Measurements from ENCODE around the gene ACOT8. TPM values are rescaled to one million over a fixed set of nuclear protein-coding genes. Genes with fewer than 3 reads are reported as not detected.

ACOT8 gene
- total and polyA plus RNA-seq, 4 experiments from 2014 or later, result 30.6 to 54.3 (median 35.7) TPM

DNA sequence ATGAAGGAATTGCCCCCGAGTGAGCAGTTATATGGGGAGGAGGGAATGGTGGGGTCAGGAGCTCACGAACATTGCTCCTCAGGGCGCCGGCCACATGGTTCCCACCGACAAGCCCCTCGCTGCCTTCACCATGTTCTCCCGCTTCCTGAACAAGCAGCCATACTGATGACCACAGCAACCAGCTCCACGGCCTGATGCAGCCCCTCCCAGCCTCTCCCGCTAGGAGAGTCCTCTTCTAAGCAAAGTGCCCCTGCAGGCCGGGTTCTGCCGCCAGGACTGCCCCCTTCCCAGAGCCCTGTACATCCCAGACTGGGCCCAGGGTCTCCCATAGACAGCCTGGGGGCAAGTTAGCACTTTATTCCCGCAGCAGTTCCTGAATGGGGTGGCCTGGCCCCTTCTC lies 41.1 kb upstream of the ACOT8 start:
- H3K4me1 Mint-ChIP-seq, result peaks cover 2 to 14% (median 8%) of the 10 kb centered on the region in 4 donors
- no peak overlapping the region for H3K4me3 Mint-ChIP-seq
- Histone ChIP-seq H3K9me3 (ENCODE audit: control insufficient read depth in 1 of 2, low read length in 2 of 2) (no peaks in the 10 kb centered on the region), H3K36me3 (ENCODE audit: insufficient read depth, low read length) (peaks cover 20% of the 10 kb centered on the region), H3K27ac (ENCODE audit: low read depth, low read length) (no peak overlapping the region), H3K4me3 (ENCODE audit: low read length in 2 of 2) (no peak overlapping the region), H3K4me1 (ENCODE audit: insufficient read depth, low read length) (peaks cover 10% of the 10 kb centered on the region), H3K27me3 (ENCODE audit: insufficient read depth, low read length) (no peaks in the 10 kb centered on the region)
- no peak for DNase-seq
- no peaks in the 10 kb centered on the region for H3K27me3 Mint-ChIP-seq
- CTCF ChIA-PET (ENCODE audit: partially characterized antibody), result no interaction called here
- H3K36me3 Mint-ChIP-seq, result peaks cover 4 to 28% of the 10 kb centered on the region in 2 donors
- peaks cover 0 to 2% (median 0%) of the 10 kb centered on the region in 8 donors for H3K9me3 Mint-ChIP-seq
- H3K27ac Mint-ChIP-seq, result no peak overlapping the region
- POLR2A ChIA-PET (ENCODE audit: partially characterized antibody), result interaction anchor here (1.9 kb wide), 1 partner anchor 17 kb away, joined by 7 read pairs; the partner anchor contains the start of gene ZSWIM1
- intact Hi-C loops (cut with micrococcal nuclease), result no loop called here

DNA sequence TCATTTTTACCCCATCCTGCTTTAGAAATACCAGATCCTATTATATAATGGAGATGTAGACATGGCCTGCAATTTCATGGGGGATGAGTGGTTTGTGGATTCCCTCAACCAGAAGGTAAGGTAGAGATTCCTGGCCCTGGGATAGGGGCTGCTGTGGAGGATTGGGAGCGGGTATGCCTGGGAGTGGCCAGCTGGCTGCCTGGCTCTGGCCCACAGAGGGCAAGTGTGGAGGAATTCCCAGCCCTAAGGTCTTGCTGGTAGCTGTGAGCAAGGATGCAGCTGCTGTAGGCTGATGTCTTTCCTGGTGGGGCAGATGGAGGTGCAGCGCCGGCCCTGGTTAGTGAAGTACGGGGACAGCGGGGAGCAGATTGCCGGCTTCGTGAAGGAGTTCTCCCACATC lies 40.5 kb upstream of the ACOT8 start:
- H3K36me3 Mint-ChIP-seq, result peaks cover 4 to 30% of the 10 kb centered on the region in 2 donors
- H3K27ac Mint-ChIP-seq, result peak overlapping the region in 1 of 7 donors; percentile 60
- H3K27me3 Mint-ChIP-seq, result no peaks in the 10 kb centered on the region

DNA sequence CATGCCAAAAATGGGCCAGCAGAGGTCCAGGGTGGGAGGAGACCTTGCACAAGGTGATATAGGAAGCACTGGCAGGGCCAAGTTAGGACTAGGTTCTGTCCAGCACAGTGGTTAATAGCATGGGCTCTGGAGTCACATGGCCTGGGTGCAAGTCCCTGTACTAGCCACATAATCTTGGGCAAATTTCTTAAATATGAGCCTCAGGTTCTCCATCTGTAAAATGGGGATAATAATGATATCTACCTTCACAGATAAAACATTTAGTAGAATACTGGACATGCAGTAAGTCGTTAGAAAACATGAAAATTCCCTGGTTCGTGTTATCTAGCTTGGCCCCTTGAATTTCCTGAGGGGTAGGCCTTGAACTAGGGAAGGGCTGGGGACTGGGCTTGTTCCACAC lies 40.1 kb upstream of the ACOT8 start:
- H3K27ac ChIP-seq (ENCODE audit: low read depth, low read length), result no peak overlapping the region
- H3K4me3 ChIP-seq (ENCODE audit: low read length in 2 of 2), result no peak overlapping the region
- intact Hi-C loops (cut with micrococcal nuclease), result no loop called here
- DNase-seq, result no peak
- Mint-ChIP-seq H3K4me1 (peaks cover 11 to 24% (median 17%) of the 10 kb centered on the region in 4 donors), H3K27ac (no peak overlapping the region), H3K27me3 (no peaks in the 10 kb centered on the region), H3K9me3 (peaks cover 0 to 2% (median 0%) of the 10 kb centered on the region in 8 donors), H3K4me3 (no peak overlapping the region), H3K36me3 (peaks cover 4 to 30% of the 10 kb centered on the region in 2 donors)
- peaks cover 20% of the 10 kb centered on the region for H3K4me1 ChIP-seq (ENCODE audit: insufficient read depth, low read length)
- no peaks in the 10 kb centered on the region for H3K27me3 ChIP-seq (ENCODE audit: insufficient read depth, low read length)
- ChIA-PET POLR2A (ENCODE audit: partially characterized antibody) (interaction anchor here (1.0 to 1.7 kb wide), 2 partner anchors 27 to 38 kb away, joined by 3 to 6 read pairs; no protein-coding TSS in a partner anchor), CTCF (ENCODE audit: partially characterized antibody) (no interaction called here)
- H3K9me3 ChIP-seq (ENCODE audit: control insufficient read depth in 1 of 2, low read length in 2 of 2), result no peaks in the 10 kb centered on the region
- H3K36me3 ChIP-seq (ENCODE audit: insufficient read depth, low read length), result peaks cover 20% of the 10 kb centered on the region

More for the DNA sequence above, 40.5 kb upstream of the ACOT8 start:
- Histone ChIP-seq H3K4me3 (ENCODE audit: low read length in 2 of 2) (no peak overlapping the region), H3K9me3 (ENCODE audit: control insufficient read depth in 1 of 2, low read length in 2 of 2) (no peaks in the 10 kb centered on the region), H3K27ac (ENCODE audit: low read depth, low read length) (no peak overlapping the region), H3K36me3 (ENCODE audit: insufficient read depth, low read length) (peaks cover 20% of the 10 kb centered on the region), H3K27me3 (ENCODE audit: insufficient read depth, low read length) (no peaks in the 10 kb centered on the region), H3K4me1 (ENCODE audit: insufficient read depth, low read length) (peaks cover 16% of the 10 kb centered on the region)
- ChIA-PET CTCF (ENCODE audit: partially characterized antibody) (no interaction called here), POLR2A (ENCODE audit: partially characterized antibody) (interaction anchor here (1.0 to 1.9 kb wide), 3 partner anchors 17 to 37 kb away, joined by 3 to 7 read pairs (median 6); partner anchors contain the start of gene ZSWIM1)
- intact Hi-C loops (cut with micrococcal nuclease), result no loop called here
- Mint-ChIP-seq H3K9me3 (peaks cover 0 to 2% (median 0%) of the 10 kb centered on the region in 8 donors), H3K4me1 (peaks cover 7 to 20% (median 13%) of the 10 kb centered on the region in 4 donors), H3K4me3 (no peak overlapping the region)
- no peak for DNase-seq

DNA sequence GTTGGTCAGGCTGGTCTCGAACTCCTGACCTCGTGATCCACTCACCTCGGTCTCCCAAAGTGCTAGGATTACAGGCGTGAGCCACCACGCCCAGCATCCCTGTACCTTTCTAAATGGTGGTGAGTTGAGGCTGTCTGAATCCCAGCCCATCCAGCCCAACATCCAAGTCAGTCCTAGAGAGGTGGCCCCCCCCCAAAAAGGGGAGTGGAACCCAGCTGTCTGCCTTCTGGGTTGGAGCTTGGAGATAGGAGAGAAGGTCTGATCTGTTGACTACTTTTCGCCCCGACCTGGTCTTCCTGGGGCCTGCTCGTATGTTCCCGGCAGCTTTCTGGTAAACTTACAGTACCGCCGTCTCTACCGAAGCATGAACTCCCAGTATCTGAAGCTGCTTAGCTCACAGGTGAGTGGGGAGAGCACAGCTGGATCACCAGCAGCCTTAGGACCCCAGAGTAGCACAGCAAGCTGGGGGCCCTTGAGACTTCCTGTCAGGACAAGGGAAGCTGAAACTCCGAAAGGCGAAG lies 39.5 kb upstream of the ACOT8 start:
- peaks cover 4 to 32% of the 10 kb centered on the region in 2 donors for H3K36me3 Mint-ChIP-seq
- H3K27me3 ChIP-seq (ENCODE audit: insufficient read depth, low read length), result no peaks in the 10 kb centered on the region
- no peak overlapping the region for H3K4me3 Mint-ChIP-seq
- DNase-seq, result no peak
- peaks cover 0 to 2% (median 0%) of the 10 kb centered on the region in 8 donors for H3K9me3 Mint-ChIP-seq
- H3K36me3 ChIP-seq (ENCODE audit: insufficient read depth, low read length), result peaks cover 20% of the 10 kb centered on the region
- no peaks in the 10 kb centered on the region for H3K9me3 ChIP-seq (ENCODE audit: control insufficient read depth in 1 of 2, low read length in 2 of 2)
- H3K4me3 ChIP-seq (ENCODE audit: low read length in 2 of 2), result no peak overlapping the region
- H3K4me1 Mint-ChIP-seq, result peaks cover 16 to 30% (median 22%) of the 10 kb centered on the region in 4 donors
- no peaks in the 10 kb centered on the region for H3K27me3 Mint-ChIP-seq
- H3K27ac Mint-ChIP-seq, result no peak overlapping the region
- H3K4me1 ChIP-seq (ENCODE audit: insufficient read depth, low read length), result peaks cover 26% of the 10 kb centered on the region
- intact Hi-C loops (cut with micrococcal nuclease), result no loop called here
- ChIA-PET POLR2A (ENCODE audit: partially characterized antibody) (interaction anchor here (0.8 to 1.7 kb wide), 3 partner anchors 28 to 40 kb away, joined by 3 to 6 read pairs (median 3); no protein-coding TSS in a partner anchor), CTCF (ENCODE audit: partially characterized antibody) (no interaction called here)
- H3K27ac ChIP-seq (ENCODE audit: low read depth, low read length), result no peak overlapping the region

DNA sequence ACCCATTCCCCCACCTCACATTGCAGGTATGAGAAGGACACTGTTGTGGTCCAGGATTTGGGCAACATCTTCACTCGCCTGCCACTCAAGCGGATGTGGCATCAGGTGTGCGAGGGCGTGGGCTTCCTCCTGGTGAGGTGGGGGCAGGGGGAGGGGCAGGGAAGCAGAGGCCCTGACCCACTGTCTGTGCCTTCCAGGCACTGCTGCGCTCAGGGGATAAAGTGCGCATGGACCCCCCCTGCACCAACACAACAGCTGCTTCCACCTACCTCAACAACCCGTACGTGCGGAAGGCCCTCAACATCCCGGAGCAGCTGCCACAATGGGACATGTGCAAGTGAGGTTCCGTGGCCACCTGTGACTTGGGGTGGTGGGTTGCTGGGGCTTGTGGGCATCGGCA lies 37.6 kb upstream of the ACOT8 start:
- Mint-ChIP-seq H3K36me3 (peaks cover 4 to 35% of the 10 kb centered on the region in 2 donors), H3K9me3 (peaks cover 0 to 5% (median 0%) of the 10 kb centered on the region in 8 donors), H3K27ac (peak overlapping the region in 1 of 7 donors; percentile 35), H3K4me3 (peak overlapping the region in 1 of 8 donors; percentile 43), H3K4me1 (peaks cover 21 to 39% (median 32%) of the 10 kb centered on the region in 4 donors), H3K27me3 (no peaks in the 10 kb centered on the region)
- intact Hi-C loops (cut with micrococcal nuclease), result loop anchor here (1.0 kb wide), 1 partner anchor 98 kb away; no protein-coding TSS in a partner anchor
- POLR2A ChIA-PET (ENCODE audit: partially characterized antibody), result interaction anchor here (9.9 kb wide), 1 partner anchor 40 kb away, joined by 141 read pairs; the partner anchor contains the start of gene PCIF1
- peaks cover 36% of the 10 kb centered on the region for H3K4me1 ChIP-seq (ENCODE audit: insufficient read depth, low read length)
- H3K27ac ChIP-seq (ENCODE audit: low read depth, low read length), result no peak overlapping the region
- no peak overlapping the region for H3K4me3 ChIP-seq (ENCODE audit: low read length in 2 of 2)
- H3K9me3 ChIP-seq (ENCODE audit: control insufficient read depth in 1 of 2, low read length in 2 of 2), result no peaks in the 10 kb centered on the region
- CTCF ChIA-PET (ENCODE audit: partially characterized antibody), result no interaction called here
- peaks cover 20% of the 10 kb centered on the region for H3K36me3 ChIP-seq (ENCODE audit: insufficient read depth, low read length)
- H3K27me3 ChIP-seq (ENCODE audit: insufficient read depth, low read length), result no peaks in the 10 kb centered on the region
- DNase-seq, result no peak

DNA sequence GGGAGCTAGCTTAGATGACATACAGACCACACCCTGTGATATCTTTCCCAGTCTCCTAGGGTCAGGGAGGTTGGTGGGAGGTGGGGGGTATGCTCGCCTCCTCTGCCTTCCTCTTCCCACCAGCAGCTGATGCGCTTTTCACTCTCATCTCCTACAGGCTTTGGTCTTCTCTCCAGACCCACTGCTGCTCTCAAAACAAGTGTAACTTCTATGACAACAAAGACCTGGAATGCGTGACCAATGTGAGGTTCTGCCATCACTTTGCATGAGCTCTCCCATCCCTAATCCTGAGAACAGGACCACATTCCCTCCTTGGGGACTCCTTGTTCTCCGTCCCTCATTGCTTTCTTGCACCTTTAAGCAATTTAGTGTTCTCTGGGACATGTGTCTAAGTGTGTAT lies 36.6 kb upstream of the ACOT8 start:
- H3K4me3 ChIP-seq (ENCODE audit: low read length in 2 of 2), result no peak overlapping the region
- no peak overlapping the region for H3K27ac ChIP-seq (ENCODE audit: low read depth, low read length)
- ChIA-PET CTCF (ENCODE audit: partially characterized antibody) (interaction anchor here (0.5 to 3.5 kb wide), 4 partner anchors 37 to 1508 kb away, joined by 3 to 15 read pairs (median 3); no protein-coding TSS in a partner anchor), POLR2A (ENCODE audit: partially characterized antibody) (interaction anchor here (5.0 to 9.9 kb wide), 2 partner anchors 41 to 78 kb away, joined by 44 to 141 read pairs; partner anchors contain the start of genes PCIF1 and ZNF335)
- Mint-ChIP-seq H3K27ac (peak overlapping the region in 5 of 7 donors; percentile 25 to 89 (median 69)), H3K27me3 (no peaks in the 10 kb centered on the region), H3K4me3 (peak overlapping the region in 6 of 8 donors; percentile 39 to 69 (median 52)), H3K36me3 (peaks cover under 1 to 32% of the 10 kb centered on the region in 2 donors), H3K9me3 (peaks cover 0 to 5% (median 0%) of the 10 kb centered on the region in 8 donors), H3K4me1 (peaks cover 19 to 43% (median 32%) of the 10 kb centered on the region in 4 donors)
- intact Hi-C loops (cut with micrococcal nuclease), result loop anchor here (1.0 kb wide), 1 partner anchor 98 kb away; no protein-coding TSS in a partner anchor
- H3K36me3 ChIP-seq (ENCODE audit: insufficient read depth, low read length), result peaks cover 20% of the 10 kb centered on the region
- no peaks in the 10 kb centered on the region for H3K27me3 ChIP-seq (ENCODE audit: insufficient read depth, low read length)
- peaks cover 37% of the 10 kb centered on the region for H3K4me1 ChIP-seq (ENCODE audit: insufficient read depth, low read length)
- H3K9me3 ChIP-seq (ENCODE audit: control insufficient read depth in 1 of 2, low read length in 2 of 2), result no peaks in the 10 kb centered on the region
- no peak for DNase-seq

Measured in CD4-positive, alpha-beta memory T cell (primary cell).